Neural progenitor cell (in vitro differentiated cells): ENCODE measurements around the gene ZCRB1. TPM values are rescaled to one million over a fixed set of nuclear protein-coding genes. Genes with fewer than 3 reads are reported as not detected.

Experiments
- DNase-seq: peaks from one replicate; pipeline ENCODE4 v3.0.0-alpha.2; 2016; ENCODE audit warnings: low spot score
- H2AFZ ChIP-seq: fragments of 200-600 bp; sonication (generic); replicated peaks from 2 replicates; pipeline ENCODE4 v1.6.1; 2016; ENCODE audit warnings: antibody characterized with exemption
- H3F3A ChIP-seq: fragments of 200-600 bp; sonication (generic); 2 replicates; pipeline ENCODE4 v1.6.1; 2016; ENCODE audit warnings: antibody characterized with exemption, low read depth
- H3K27ac ChIP-seq: fragments of 200-600 bp; sonication (generic); 2 replicates; pipeline ENCODE4 v1.5.1; 2016; ENCODE audit warnings: mild to moderate bottlenecking
- H3K27me3 ChIP-seq: fragments of 200-600 bp; sonication (generic); 2 replicates; pipeline ENCODE4 v1.6.1; 2016; ENCODE audit warnings: mild to moderate bottlenecking, moderate library complexity
- H3K36me3 ChIP-seq: fragments of 200-600 bp; sonication (generic); 2 replicates; pipeline ENCODE4 v1.5.1; 2016
- H3K4me1 ChIP-seq: fragments of 200-600 bp; sonication (generic); 2 replicates; pipeline ENCODE4 v1.6.1; 2016; ENCODE audit warnings: mixed run types
- H3K4me2 ChIP-seq: fragments of 200-600 bp; sonication (generic); 2 replicates; pipeline ENCODE4 v1.6.1; 2016
- H3K4me3 ChIP-seq: fragments of 200-600 bp; sonication (generic); 2 replicates; pipeline ENCODE4 v1.5.1; 2016
- H3K79me2 ChIP-seq: fragments of 200-600 bp; sonication (generic); 2 replicates; pipeline ENCODE4 v1.6.1; 2016; ENCODE audit warnings: low read depth
- H3K9ac ChIP-seq: fragments of 200-600 bp; sonication (generic); 2 replicates; pipeline ENCODE4 v1.6.1; 2016
- H3K9me3 ChIP-seq: fragments of 200-600 bp; sonication (generic); 2 replicates; pipeline ENCODE4 v1.5.1; 2016; ENCODE audit warnings: low read depth
- H4K20me1 ChIP-seq: fragments of 200-600 bp; sonication (generic); 2 replicates; pipeline ENCODE4 v1.6.1; 2016; ENCODE audit warnings: low read depth
- H3K27ac Mint-ChIP-seq: 3 replicates; pipeline ENCODE4 v1.8.0; 2021; ENCODE audit warnings: mixed read lengths
- H3K27me3 Mint-ChIP-seq: 2 replicates; pipeline ENCODE4 v1.8.0; 2022; ENCODE audit warnings: low read depth, mild to moderate bottlenecking, inconsistent platforms, moderate library complexity, mixed read lengths; ENCODE audit not compliant: insufficient read depth
- H3K36me3 Mint-ChIP-seq: 3 replicates; pipeline ENCODE4 v1.8.0; 2021; ENCODE audit warnings: mixed read lengths
- H3K4me1 Mint-ChIP-seq: 3 replicates; pipeline ENCODE4 v1.8.0; 2021; ENCODE audit warnings: mixed read lengths
- H3K4me3 Mint-ChIP-seq: 3 replicates; pipeline ENCODE4 v1.8.0; 2021; ENCODE audit warnings: mild to moderate bottlenecking, moderate library complexity, mixed read lengths
- H3K9me3 Mint-ChIP-seq: 3 replicates; pipeline ENCODE4 v1.8.0; 2020; ENCODE audit warnings: mixed read lengths
- CTCF ChIP-seq: fragments of 200-600 bp; sonication (generic); IDR thresholded peaks from 2 replicates; pipeline ENCODE4 v1.5.1; 2017; ENCODE audit warnings: antibody characterized with exemption, mild to moderate bottlenecking
- EZH2 ChIP-seq: fragments of 200-600 bp; sonication (generic); IDR thresholded peaks from 2 replicates; pipeline ENCODE4 v1.6.1; 2017; ENCODE audit warnings: antibody characterized with exemption, mild to moderate bottlenecking, moderate library complexity
- EZH2phosphoT487 ChIP-seq: fragments of 200-600 bp; sonication (generic); IDR thresholded peaks from 2 replicates; pipeline ENCODE4 v1.6.1; 2017; ENCODE audit warnings: antibody characterized with exemption
- total RNA-seq: library from RNA; depleted of rRNA; stranded (reverse); fragments of >200 nt; gene quantifications from 2 replicates; pipeline ENCODE4 v1.2.3, GENCODE V29; 2015; ENCODE audit warnings: low replicate concordance

Gene ZCRB1
- total RNA-seq, 1 donor from 2014 or later: 84.7 TPM

GRCh38 chr12:42326541-42327226, 790 bp upstream of the ZCRB1 start:
- peak; percentile 11 for DNase-seq
- Histone ChIP-seq H2AFZ (peak overlapping the region; percentile 85), H3K36me3 (peaks cover 10% of the 10 kb centered on the region), H4K20me1 (peaks cover 44% of the 10 kb centered on the region), H3K4me2 (peak overlapping the region; percentile 82), H3K27ac (peak overlapping the region; percentile 88), H3K9me3 (no peaks in the 10 kb centered on the region), H3K4me1 (peaks cover 13% of the 10 kb centered on the region), H3F3A (peaks cover 6% of the 10 kb centered on the region), H3K9ac (peak overlapping the region; percentile 78), H3K27me3 (no peaks in the 10 kb centered on the region), H3K79me2 (peaks cover 74% of the 10 kb centered on the region), H3K4me3 (peak overlapping the region; percentile 79)
- Mint-ChIP-seq H3K27me3 (no peaks in the 10 kb centered on the region), H3K4me3 (peak overlapping the region; percentile 97), H3K27ac (peak overlapping the region; percentile 97), H3K4me1 (peaks cover 21% of the 10 kb centered on the region), H3K9me3 (no peaks in the 10 kb centered on the region), H3K36me3 (peaks cover under 1% of the 10 kb centered on the region)
- TF ChIP-seq EZH2phosphoT487 (no peak), CTCF (no peak), EZH2 (no peak)

- peak overlapping the region; percentile 97 for H3K27ac Mint-ChIP-seq
- no peaks in the 10 kb centered on the region for H3K9me3 Mint-ChIP-seq
- Histone ChIP-seq H2AFZ (peak overlapping the region; percentile 85), H3K27ac (peak overlapping the region; percentile 88), H4K20me1 (peaks cover 33% of the 10 kb centered on the region), H3F3A (peaks cover 6% of the 10 kb centered on the region), H3K9ac (peak overlapping the region; percentile 78), H3K9me3 (no peaks in the 10 kb centered on the region), H3K4me1 (peaks cover 13% of the 10 kb centered on the region), H3K4me3 (peak overlapping the region; percentile 79), H3K27me3 (no peaks in the 10 kb centered on the region), H3K79me2 (peaks cover 60% of the 10 kb centered on the region), H3K4me2 (peak overlapping the region; percentile 82), H3K36me3 (peaks cover 13% of the 10 kb centered on the region)
- H3K4me1 Mint-ChIP-seq: peaks cover 21% of the 10 kb centered on the region
- H3K27me3 Mint-ChIP-seq: no peaks in the 10 kb centered on the region
- peak overlapping the region; percentile 97 for H3K4me3 Mint-ChIP-seq
- DNase-seq: no peak
- TF ChIP-seq CTCF (no peak), EZH2phosphoT487 (no peak), EZH2 (no peak)
- peaks cover 7% of the 10 kb centered on the region for H3K36me3 Mint-ChIP-seq
Measured at GRCh38 chr12:42325326-42325652, 605 bp downstream of the ZCRB1 start.

GRCh38 chr12:42323856-42324255, 2.0 kb downstream of the ZCRB1 start:
- no peak overlapping the region for H3K27ac Mint-ChIP-seq
- peaks cover 46% of the 10 kb centered on the region for H3K79me2 ChIP-seq

More at GRCh38 chr12:42323856-42324255, 2.0 kb downstream of the ZCRB1 start:
- Histone ChIP-seq H3K4me2 (no peak overlapping the region), H3K4me1 (peaks cover 13% of the 10 kb centered on the region), H3K9ac (no peak overlapping the region), H4K20me1 (peaks cover 19% of the 10 kb centered on the region), H3K27me3 (no peaks in the 10 kb centered on the region), H3K27ac (no peak overlapping the region), H3K36me3 (peaks cover 13% of the 10 kb centered on the region), H3K9me3 (no peaks in the 10 kb centered on the region), H3F3A (peaks cover 6% of the 10 kb centered on the region), H3K4me3 (no peak overlapping the region), H2AFZ (no peak overlapping the region)
- Mint-ChIP-seq H3K4me3 (no peak overlapping the region), H3K9me3 (no peaks in the 10 kb centered on the region), H3K27me3 (no peaks in the 10 kb centered on the region), H3K36me3 (peaks cover 7% of the 10 kb centered on the region), H3K4me1 (peaks cover 21% of the 10 kb centered on the region)
- no peak for DNase-seq
- TF ChIP-seq EZH2 (no peak), EZH2phosphoT487 (no peak), CTCF (no peak)
